Measurements from ENCODE around the gene AKT2.

- TF ChIP-seq POLR2AphosphoS5 (IDR thresholded peaks at IDR 0.05; ENCODE audit: low read depth, low read length) = no peak
- TF ChIP-seq TAF1 (IDR thresholded peaks at IDR 0.05; ENCODE audit: low read depth, low read length) = no peak
- no peak for TF ChIP-seq POLR2A (IDR thresholded peaks at IDR 0.05; ENCODE audit: low read depth, low read length)
- no peak for TF ChIP-seq PAX5 (IDR thresholded peaks at IDR 0.05; ENCODE audit: insufficient read depth, low read length, severe bottlenecking)
These were observed 17.3 kb upstream of the AKT2 start for GRCh38 chr19:40302224-40303011.
